H1 (cell line): ENCODE data around the gene AGAP1. TPM values are rescaled to one million over a fixed set of nuclear protein-coding genes. Genes with fewer than 3 reads are reported as not detected.

Experiments used
- NRF1 ChIP-seq: IDR thresholded peaks from 2 replicates; pipeline ENCODE4 v1.6.1; 2011; ENCODE audit warnings: mild to moderate bottlenecking, low read depth, low read length, improper control_type of control experiment
- polyA plus RNA-seq, 7 experiments: library from polyadenylated mRNA; depleted of rRNA in 3 of 7; stranded (reverse) in 5 of 7; unstranded in 2 of 7; fragments of >200 nt in 5 of 7; fragments of 200-250 nt in 2 of 7; gene quantifications; 1 replicate in 5 of 7; 2 replicates in 1 of 7; 4 replicates in 1 of 7; pipeline versions ENCODE4 v1.2.1 to v1.2.3, GENCODE V29; 2011 to 2013; ENCODE audit warnings: missing spikeins in 2 of 7, mixed read lengths in 2 of 7
- total RNA-seq: library from RNA; stranded (reverse); fragmentation: NEBNext Ultra II Directional; extraction: Animal tissue kit (Norgen Biotek cat#: 25700); gene quantifications from 2 replicates; pipeline ENCODE4 v1.2.1, GENCODE V29; 2021
- TF ChIP-seq, protein P1 (sequence below): IDR thresholded peaks from 2 replicates; pipeline ENCODE4 v1.6.1; 2012; ENCODE audit warnings: inconsistent platforms

The AGAP1 gene
- total and polyA plus RNA-seq, 2 of the 8 experiments (the other 6 are each of a cell fraction or from before 2014, with no cell fraction given): 18.1 to 39.4 TPM

DNA sequence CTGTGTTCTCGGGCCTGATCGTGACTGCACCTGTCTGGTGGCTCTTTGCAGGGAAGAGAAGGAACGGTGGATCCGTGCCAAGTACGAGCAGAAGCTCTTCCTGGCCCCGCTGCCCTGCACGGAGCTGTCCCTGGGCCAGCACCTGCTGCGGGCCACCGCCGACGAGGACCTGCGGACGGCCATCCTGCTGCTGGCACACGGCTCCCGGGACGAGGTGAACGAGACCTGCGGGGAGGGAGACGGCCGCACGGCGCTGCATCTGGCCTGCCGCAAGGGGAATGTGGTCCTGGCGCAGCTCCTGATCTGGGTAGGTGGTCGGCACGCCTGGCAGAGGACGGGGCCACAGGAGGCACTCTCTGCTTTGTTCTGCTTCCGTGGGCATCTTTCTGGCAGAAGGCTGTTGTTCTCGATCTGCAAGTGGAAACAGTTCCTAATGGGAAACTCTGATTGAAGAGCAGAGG, 626.3 kb downstream of the AGAP1 start (continued):
- TF ChIP-seq, protein P1, sequence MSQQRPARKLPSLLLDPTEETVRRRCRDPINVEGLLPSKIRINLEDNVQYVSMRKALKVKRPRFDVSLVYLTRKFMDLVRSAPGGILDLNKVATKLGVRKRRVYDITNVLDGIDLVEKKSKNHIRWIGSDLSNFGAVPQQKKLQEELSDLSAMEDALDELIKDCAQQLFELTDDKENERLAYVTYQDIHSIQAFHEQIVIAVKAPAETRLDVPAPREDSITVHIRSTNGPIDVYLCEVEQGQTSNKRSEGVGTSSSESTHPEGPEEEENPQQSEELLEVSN: no peak
- TF ChIP-seq NRF1: no peak
